NCI-H748 treated with DMSO at 0.1 percent for 48 hours (cell line): ENCODE results near the gene STRADA.
A peak's percentile ranks its signal among the peaks of the same experiment; 100 is the strongest.

Source experiments
- DNase-seq: peaks from one replicate; lab custom pipeline; 2025; lab: John Stamatoyannopoulos, UW

STRADA gene

DNA sequence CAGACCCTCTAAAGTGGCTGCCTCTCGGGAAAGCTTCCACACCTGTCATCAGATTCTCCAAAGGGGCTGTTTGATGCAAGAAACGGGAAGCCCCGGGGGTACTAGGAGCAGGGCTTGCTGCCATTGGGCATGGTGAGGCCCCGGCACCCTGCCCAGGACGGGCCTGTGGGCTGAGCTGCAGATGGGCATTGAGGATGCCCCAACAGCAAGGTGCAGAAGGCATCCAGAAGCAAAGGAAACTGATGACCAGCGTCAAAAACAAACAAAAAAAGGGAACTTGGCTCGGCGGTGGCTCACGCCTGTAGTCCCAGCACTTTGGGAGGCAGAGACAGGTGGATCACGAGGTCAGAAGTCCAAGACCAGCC, 40.2 kb downstream of the STRADA start:
- DNase-seq: no peak

DNA sequence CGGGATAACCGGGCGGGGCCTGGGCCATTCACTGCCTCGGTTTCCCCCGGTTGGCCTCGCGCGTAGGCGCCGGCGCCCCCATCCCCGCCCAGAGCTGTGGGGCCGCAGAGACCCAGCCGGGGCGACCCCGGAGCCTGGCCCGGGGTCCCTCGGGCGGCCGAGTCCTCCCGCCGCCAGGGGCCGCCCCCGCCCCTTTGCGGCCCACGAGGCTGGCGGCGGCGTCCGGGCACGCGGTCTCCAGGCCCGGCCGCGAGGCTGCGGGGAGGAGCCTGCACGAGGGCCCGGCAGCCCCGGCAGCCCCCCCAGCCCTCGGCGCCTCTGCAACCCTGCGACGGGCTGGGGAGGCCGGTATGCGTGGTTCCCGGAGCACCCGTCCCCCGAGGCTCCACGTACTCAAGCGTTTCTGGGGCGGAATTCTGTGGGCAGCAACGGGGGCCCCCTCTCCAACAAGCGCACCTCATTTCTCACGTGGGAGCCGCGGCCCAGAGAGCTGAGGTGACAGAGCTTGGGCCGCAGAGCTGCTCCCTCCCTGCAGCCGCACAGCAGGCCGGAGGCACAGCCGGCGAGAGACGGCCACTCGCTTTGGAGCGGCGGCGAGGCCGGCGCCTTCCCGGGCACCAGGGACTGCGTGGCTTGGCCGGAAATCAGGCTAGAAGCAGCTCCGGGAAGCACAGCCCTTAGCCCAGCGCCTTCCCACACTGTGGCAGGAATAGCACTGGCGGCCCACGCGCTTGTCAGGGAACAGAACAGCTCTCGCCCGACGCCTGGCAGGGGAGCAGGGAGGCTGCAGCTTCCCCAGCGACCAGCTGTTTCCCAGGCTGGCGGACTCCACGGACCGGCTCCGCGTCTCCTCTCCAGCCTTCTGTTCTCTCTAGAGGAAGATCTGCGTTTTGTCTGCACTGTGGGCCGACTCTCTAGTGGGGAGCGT, 40.8 kb downstream of the STRADA start:
- DNase-seq: peak; percentile 8

DNA sequence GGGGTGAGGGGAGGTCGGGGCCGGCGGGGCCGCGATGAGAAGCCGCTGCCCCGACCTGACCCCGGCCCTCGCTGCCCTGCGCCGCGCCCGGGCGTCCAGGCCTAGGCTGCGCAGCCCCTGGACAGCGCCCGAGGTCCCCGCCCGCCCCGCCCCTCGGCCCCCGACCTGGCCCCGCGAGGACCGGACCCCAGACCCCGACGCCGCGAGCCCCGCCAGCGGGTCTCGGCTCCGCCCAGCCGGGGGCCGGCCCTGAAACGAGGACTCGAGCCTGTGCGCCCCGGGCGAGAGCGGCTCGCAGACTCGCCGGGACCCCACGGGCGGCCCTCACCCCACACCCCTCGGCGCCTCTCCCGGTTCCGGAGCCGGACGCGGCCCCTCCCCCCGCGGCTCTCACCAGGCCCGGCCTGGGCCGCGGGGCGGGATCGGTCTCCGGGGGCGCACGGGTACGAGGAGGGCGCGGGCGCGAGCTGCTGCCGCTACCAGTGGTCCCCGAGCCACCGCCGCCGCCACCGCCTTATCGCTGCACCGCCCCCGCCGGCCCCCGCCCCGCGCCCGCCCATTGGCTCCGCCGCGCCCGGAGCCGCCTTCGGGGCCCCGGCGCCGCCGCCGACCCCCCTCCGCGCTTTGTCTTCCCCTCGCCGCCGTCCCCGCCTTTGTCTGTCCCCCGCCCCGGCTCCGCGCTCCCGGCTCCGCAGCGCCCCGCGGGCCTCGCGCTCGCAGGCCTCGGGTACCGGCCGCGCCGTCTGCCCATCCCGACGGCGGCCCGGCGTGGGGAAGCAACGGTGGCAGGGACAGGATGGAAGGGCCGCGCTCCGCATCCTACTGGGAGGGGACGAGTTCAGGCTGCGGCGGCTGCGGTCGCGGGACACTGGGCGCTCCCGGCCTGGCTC, 41.7 kb downstream of the STRADA start, which contains the start of gene LIMD2:
TSS of gene LIMD2 (minus strand) at position 488 of the 890 bp plus-strand sequence. CDS start 827 bp downstream, outside the sequence.
- DNase-seq: peak; percentile 67

DNA sequence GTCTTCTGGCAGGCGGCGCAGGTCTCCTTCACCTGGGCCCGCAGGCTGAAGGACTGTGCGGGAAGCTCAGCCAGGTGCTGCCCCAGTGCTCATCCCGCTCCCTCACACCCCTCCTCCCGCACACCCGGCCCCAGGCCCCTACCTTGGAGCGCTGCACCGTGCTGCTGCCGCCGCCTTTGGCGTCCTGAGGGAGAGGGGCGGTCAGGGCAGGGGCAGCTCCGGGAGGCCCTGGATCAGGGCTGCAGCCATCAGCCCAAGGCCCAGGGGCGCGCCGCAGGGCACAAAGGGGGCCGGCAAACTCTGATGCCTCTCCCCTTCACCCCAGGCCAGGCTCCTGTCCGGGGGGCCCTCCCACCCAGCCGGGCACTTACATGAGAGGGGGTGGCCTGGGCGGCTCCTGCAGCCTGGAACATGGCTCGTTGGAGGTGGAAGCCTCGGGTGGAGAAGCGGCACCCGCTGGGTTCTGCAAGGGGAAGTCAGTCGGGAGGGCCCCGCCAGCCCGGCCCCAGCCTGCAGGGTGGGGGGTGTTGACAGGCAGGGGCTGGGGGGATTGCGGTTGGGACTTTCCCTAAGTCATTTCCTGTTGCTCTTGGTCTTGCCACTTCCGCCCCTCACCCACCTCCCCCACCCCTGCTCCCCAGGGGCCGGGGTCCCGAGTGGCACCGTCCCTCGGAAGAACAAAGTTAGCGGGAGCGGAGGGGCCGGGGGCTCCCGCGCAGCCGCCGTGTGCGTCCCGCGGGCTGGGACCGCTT, 42.5 kb downstream of the STRADA start:
- no peak for DNase-seq

DNA sequence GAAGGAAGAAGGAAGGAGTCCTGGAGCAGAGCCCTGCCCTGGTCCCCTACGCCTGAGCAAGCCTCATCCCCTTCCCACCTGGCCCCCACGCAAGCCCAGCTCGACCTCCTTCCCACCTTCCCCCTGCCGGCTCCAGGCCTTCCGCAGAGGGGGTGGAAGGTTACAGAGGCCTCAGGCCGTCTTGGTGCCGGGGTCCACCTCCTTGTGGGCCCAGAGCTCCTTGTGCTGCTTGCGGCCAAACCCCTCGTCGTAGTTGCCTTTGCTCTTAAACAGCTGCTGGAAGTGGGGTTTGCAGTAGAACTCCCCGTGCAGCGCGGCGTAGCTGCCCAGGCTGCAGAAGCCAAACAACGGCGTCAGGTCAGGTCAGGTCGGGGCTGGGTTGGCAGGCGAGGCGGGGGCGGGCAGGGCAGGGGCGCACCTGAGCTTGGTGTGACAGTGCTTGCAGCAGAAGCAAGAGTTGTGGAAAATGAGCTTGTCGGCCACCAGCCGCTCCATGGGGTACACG, 43.2 kb downstream of the STRADA start:
- DNase-seq: no peak

DNA sequence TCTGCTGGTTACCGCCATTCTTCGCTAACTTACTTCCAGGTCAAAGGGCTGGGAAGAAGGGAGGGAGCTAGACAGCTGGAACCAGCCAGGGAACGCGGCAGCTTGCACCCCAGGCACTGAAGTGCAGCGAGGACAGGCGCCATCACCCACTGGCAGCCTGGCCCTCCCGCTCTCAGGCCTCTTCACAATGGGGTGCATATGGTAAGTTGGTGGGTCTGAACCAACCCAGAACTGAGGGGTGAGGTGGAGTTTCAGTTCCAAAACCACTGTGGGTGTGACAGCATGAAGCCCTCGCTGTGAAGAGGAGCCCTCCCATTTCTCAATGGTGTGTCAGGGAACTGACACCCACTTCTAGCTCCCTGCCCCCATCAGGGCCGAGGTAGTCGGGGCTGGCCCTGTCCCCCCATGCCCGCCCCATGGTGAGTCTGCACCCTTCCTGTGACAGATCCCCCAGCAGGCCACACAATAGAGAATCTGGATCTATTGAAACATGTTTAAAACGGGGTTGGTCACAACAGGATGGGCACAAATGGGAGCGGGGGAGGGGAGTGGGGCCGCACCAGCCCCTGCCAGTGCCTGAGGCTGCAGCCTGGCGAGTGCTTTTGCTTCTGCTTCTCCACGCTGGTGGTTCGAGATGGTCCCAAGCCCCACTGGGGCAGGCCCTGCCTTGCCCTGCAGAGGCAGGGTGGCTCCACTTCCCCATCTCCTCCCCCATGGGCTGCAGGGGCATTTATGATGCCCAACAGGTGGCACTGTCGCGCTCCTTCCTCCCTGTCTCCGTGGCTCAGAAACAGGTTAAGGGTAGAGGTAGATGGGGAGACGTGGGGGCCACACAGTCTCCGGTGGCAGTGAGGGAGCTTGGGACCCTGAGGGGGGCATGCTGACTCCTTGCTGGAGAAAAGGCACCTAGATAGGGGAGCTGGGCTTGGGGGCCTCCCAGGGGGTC, 44.0 kb downstream of the STRADA start:
- peak; percentile 7 for DNase-seq

DNA sequence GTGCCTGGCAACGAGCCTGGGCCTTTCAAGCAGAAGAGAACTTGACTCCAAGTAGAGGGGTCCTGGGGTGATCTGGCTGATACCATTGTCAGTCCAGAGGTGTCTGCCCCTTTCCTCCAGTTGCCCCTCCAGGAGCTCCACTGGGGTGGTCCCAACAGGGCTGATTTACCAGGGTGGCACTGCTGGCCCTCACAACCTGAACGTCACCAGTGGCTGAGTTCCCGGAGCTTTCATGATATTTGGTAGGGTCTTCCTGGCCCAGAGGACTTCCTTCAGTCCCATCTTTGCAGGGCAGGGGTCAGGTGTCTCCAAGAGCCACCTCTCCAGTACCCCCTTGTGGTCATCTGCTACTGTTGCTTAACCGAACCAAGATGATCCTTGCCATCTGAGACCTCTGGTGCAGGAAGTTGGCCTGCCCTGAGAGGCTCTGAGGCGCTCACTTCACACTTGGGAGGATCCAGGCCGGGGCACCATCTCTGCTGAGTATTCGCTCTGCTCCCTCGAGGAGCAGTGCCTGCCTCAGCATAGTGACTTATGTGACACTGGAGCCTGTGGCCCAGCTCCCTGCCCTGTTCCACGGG, 45.1 kb downstream of the STRADA start:
- no peak for DNase-seq

DNA sequence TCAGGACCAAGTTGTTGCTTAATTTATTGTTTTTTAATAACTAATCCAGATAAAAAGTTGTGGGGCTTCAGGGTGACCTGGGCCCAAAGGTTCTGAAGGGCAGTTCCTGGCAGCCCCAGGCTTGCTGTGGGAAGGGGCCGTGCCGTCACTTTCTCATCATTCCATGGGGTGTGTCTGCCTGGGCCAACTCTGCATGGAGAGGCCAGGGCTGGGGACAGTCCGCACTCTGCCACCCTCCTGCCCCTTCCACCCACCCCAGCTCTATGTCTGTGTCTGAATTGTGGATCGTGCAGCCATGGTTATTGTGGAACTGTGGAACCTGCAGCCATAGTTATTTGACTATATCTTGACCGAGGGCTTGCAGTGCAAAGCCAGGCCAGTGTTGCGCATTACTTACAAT, 45.7 kb downstream of the STRADA start:
- DNase-seq: no peak

DNA sequence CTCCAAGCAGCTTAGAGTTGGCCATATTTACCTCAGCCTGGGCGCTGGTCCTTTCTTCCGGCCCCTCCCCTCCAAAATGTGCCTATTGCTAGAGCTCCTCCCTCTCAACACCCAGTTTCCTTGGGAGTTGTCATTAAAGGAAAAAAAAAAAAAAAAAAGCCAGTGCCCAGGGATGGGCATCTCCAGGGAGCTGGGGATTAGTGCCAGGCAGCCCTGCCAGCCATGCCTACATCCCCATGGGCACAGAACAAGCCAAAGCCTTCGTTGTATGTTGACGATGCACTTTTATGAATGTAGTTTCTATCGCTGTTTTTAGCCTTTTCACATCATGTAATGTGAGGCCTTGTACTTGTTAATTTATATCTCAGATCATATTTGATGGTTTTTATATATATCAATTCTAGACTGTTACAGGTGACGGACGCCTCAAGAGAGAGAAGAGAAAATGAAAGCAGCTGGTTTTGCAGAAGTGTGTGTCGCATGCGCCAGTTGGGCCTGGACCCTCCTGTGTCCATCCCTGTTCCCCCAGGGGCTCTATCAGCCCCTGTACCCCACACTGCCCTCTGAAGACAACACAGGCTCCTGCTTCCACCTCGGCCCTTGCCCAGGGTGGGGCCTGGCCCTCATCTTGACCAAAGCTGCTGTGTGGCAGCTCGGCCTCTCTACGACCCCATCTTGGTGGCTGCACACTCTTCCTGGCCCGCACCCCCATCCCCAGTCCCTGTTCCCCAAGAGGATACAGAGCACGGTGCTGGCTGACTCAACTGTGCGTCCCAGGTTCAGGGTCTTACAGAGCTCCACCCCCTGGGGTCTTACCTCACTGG, 46.4 kb downstream of the STRADA start:
- no peak for DNase-seq

DNA sequence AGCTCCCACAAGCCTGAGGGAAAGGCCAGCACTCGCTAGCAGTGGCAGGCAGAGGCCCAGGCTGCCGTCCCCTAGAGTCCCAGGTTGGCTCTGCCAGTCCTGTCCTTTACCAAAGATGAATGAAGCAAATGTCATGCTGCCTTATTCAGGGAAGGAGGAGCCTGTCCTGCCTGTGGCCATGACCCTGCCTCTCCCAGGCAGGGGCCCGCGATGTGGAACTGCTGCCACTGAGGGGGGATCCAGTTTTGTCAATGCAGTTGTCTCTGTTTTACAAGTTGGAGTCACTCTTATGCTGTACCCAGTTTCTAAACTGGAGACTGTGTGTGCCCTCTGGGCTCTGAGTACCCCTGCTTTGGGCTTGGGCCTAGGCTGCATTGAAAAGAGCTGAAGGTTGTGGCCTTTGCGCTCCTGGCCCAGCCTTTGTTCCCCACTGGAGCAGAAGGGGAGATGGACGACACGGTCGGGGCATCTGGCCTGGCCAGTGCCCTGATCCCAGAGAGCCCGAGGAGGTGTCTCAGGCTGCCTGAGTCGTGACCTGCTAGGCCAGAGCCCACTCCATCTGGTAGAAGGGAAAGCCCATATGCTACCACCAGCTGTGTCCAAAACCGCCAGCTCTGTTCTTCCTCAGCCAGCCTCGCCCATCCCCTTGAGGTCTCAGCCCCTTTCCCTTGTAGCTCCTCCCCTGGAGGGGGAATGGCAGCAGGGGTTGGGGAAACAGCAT, 47.2 kb downstream of the STRADA start:
- DNase-seq: no peak

DNA sequence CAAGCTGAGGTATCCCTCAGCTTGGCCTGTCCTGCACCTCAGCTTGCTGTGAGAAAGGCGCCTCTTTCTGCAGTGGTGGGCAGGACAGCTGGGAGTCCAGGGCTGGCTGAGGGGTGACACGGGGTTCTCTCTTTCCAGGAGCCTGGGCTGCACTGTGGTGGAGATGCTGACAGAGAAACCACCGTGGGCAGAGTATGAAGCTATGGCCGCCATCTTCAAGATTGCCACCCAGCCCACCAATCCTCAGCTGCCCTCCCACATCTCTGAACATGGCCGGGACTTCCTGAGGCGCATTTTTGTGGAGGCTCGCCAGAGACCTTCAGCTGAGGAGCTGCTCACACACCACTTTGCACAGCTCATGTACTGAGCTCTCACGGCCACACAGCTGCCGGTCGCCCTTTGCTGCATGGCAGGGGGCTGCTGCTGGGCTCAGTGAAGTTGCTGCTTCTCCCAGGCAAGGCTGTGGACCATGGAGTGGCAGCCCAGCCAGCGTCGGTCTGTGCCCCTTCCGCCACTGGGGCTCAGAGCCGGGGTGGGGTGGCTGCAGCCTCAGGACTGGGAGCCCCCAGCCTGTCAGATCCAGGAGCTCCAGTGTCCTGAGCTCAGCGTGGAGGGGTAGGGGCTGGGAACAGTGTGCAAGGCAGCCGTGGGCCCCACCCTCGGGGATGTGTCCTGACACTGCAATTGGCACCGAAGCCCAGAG, 48.0 kb downstream of the STRADA start:
- DNase-seq: no peak

DNA sequence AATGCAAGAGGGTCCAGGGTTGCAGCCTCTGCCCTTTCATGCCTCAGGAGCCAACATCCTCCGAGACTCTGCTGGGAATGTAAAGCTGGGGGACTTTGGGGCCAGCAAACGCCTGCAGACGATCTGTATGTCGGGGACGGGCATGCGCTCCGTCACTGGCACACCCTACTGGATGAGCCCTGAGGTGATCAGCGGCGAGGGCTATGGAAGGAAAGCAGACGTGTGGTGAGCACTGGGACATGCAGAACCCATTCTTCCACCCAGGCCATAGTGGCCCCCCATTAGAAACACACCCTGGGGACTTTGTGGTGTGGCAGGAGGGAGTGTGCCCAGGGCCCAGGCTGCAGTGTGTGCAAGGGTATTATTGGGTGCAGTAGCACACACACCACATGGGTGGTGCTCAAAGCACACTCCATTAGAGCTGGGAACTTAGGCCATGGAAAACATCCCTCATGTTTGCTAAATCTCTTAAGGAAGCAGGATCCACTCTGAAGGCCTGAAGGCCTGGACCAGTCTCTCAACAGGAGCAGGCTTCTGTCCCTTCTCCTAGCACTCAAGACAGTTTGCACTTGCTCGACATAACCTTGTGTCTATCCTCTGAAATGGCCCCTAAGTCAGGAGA, 49.3 kb downstream of the STRADA start:
- DNase-seq: no peak

DNA sequence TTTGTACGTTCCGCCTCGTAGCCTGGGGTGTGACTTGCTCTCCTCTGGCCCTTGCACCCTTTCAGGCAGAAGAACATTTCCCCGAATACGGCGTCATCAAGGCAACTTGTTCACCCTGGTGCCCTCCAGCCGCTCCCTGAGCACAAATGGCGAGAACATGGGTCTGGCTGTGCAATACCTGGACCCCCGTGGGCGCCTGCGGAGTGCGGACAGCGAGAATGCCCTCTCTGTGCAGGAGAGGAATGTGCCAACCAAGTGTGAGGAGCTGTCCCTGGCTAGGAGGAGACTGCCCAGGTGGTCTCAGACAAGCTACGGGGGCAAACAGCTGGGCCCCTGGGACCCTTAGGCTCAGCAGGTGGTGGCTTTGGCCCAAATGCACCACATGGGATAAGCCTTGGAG, 52.1 kb downstream of the STRADA start:
- DNase-seq: no peak

DNA sequence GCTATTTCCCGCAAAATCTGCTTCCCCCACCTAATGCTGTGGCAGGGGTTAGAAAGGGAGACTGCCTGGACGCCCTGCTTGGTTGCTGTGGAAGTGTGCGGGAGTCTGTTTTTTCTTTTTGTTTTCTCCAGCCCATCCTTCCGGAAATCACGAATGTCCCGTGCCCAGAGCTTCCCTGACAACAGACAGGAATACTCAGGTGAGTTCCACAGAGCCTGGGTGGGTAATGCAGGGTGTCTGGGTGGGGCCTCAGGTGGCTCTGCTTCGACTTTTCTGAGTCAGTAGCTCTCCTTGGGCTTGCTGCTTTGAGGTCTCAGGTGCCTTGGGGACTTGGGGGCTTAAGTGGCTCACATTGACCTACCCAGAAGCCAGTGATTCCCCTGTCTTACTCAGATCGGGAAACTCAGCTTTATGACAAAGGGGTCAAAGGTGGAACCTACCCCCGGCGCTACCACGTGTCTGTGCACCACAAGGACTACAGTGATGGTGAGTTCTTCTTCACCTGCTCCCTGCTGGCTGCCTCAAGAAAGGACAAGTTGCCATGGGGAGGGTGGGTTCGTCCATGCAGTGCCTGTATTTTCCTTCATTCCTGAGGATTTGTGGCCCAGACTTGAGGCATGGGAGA, 53.1 kb downstream of the STRADA start:
- no peak for DNase-seq

DNA sequence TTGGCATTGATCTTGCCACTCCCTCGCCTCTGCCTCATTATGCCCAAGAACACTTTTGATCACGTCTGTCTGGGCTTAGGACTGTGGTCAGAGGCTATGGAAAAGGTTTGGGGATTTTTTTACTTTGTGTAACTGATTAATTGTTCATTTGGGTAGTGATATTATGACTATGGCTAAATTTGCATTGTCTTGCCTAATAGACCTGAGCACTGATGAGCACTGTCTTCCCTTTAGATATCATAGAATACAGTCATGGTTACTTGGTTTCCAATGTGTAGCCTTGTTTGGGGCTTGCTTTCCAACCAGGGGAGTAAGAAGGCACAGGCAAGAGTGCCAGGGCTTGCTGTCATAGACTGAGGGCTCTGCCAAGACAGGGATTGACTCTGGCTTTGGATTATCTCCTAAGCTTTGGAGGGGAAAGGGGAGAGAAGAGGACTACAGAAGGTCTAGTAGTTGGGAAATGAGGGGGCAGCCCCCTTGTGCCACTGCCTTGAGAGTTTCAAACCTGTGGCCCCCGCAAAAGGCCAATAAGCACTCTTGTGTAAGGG, 55.4 kb downstream of the STRADA start:
- DNase-seq: no peak

DNA sequence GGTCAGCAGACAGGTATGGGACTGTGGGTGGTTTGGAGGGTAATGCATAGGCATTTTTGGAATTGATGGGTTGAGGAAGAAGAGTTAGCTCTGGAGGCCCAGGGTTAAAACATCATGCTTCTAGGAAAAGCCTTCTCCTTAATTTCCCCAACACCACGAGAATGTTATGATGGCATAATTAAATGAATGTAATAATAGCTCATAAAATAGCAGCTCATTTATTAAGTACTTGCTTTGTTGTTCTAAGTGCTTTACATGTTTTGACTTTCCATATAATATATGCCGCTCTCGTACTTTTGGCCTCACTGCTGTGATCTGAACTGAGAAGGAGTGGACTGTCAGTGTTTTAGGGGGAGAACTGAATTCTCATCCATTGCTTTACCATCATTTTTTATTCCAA, 56.0 kb downstream of the STRADA start:
- no peak for DNase-seq

DNA sequence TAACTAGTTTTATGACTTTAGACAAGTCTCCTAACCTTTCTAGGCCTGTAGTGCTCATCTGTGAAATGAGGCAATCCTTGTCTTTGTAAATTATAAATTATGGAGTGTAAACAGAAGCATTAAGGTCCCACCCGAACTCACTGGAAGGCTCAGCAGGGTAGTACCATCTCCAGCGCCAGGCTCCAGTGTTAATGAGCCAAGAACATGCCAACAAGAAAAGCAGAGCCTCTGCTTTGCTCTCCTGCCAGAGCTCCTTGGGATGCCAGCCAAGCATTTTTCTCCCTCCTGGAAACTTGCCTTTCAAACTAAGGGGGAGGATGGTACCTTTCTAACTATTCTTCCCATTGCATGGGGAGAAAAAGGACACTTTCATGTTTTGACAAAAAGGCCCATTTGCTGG, 56.6 kb downstream of the STRADA start:
- no peak for DNase-seq
